Cardiac muscle cell (in vitro differentiated cells and primary cell): Measurements from ENCODE around the gene HMX1. TPM values are rescaled to one million over a fixed set of nuclear protein-coding genes. Genes with fewer than 3 reads are reported as not detected.

ENCODE experiments used
- DNase-seq, 2 donors: peaks; one replicate each; pipeline versions ENCODE4 v3.0.0 to v3.0.0-alpha.2; 2010 to 2017; ENCODE audit warnings: low read depth in 1 of 2, low spot score in 1 of 2
- H3K27ac ChIP-seq: fragments of 200-600 bp; sonication (generic); 2 replicates; pipeline ENCODE4 v1.5.1; 2016
- H3K27me3 ChIP-seq: fragments of 200-600 bp; sonication (generic); 2 replicates; pipeline ENCODE4 v1.6.0; 2016; ENCODE audit warnings: control low read depth
- H3K36me3 ChIP-seq: fragments of 200-600 bp; sonication (generic); 2 replicates; pipeline ENCODE4 v1.5.1; 2016; ENCODE audit warnings: control low read depth
- H3K4me1 ChIP-seq: fragments of 200-600 bp; sonication (generic); 2 replicates; pipeline ENCODE4 v1.8.1; 2017; ENCODE audit warnings: low read depth, mild to moderate bottlenecking, mixed run types
- H3K4me3 ChIP-seq: fragments of 200-600 bp; sonication (generic); 2 replicates; pipeline ENCODE4 v1.5.1; 2016; ENCODE audit warnings: mild to moderate bottlenecking
- H3K9me3 ChIP-seq: fragments of 200-600 bp; sonication (generic); 2 replicates; pipeline ENCODE4 v1.5.1; 2017; ENCODE audit warnings: low read depth, mild to moderate bottlenecking, control low read depth
- polyA plus RNA-seq: library from polyadenylated mRNA; unstranded; fragments of >200 nt; fragmentation: Nextera tagmentation; extraction: Ambion mirVana; gene quantifications from 2 replicates; pipeline ENCODE4 v1.2.1, GENCODE V29; 2016
- total RNA-seq: library from RNA; depleted of rRNA; stranded (reverse); fragments of >200 nt; gene quantifications from 2 replicates; pipeline ENCODE4 v1.2.3, GENCODE V29; 2016
- TF ChIP-seq, protein P1 (sequence below): IDR thresholded peaks from 2 replicates; pipeline ENCODE4 v1.5.1; 2012; ENCODE audit warnings: low read depth, mild to moderate bottlenecking, low read length

Gene HMX1
- total and polyA plus RNA-seq, 2 experiments from 2014 or later, result 0.13 TPM; not detected in 1

DNA sequence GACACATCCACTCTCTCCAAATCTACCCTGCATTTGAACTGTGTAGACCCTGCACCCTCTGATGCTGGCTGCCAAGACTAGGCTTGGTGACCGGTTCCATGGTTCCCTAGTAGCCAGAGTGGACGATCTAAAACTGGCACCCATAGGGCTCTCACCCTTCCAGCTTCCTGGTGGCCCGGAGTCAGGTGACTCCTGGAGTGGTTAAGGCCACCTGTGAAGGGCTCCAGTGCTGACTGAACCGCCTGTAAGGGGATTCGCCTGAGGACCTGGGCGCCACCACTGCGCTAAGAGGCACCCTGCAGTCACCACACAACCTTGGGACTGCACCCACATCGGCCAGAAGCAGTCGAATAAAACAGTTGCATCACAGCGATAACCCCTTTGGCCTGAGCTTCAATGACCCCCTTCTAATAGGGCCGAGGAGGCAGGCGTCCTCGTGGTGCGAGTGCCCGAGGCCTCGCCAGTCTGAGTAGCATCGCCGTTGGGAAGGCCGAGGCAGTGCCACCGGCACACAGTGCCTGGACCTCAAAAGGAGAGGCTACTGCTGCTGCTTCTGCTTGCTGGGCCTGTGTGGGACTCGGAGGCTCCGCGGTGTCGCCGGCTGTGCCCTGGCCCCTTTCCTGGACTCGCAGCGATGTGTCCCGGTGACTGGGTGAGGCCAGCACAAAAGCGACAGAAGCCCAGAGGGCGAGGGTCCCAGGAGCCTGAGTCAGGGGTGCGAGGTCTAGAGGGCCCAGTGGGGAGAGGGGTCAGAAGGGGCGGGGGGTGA lies 6.5 kb downstream of the HMX1 start:
- Histone ChIP-seq H3K27ac (no peak overlapping the region), H3K9me3 (no peaks in the 10 kb centered on the region), H3K4me3 (no peak overlapping the region), H3K27me3 (peaks cover 100% of the 10 kb centered on the region), H3K36me3 (no peaks in the 10 kb centered on the region), H3K4me1 (no peaks in the 10 kb centered on the region)
- TF ChIP-seq, protein P1, sequence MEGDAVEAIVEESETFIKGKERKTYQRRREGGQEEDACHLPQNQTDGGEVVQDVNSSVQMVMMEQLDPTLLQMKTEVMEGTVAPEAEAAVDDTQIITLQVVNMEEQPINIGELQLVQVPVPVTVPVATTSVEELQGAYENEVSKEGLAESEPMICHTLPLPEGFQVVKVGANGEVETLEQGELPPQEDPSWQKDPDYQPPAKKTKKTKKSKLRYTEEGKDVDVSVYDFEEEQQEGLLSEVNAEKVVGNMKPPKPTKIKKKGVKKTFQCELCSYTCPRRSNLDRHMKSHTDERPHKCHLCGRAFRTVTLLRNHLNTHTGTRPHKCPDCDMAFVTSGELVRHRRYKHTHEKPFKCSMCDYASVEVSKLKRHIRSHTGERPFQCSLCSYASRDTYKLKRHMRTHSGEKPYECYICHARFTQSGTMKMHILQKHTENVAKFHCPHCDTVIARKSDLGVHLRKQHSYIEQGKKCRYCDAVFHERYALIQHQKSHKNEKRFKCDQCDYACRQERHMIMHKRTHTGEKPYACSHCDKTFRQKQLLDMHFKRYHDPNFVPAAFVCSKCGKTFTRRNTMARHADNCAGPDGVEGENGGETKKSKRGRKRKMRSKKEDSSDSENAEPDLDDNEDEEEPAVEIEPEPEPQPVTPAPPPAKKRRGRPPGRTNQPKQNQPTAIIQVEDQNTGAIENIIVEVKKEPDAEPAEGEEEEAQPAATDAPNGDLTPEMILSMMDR, result no peak
- DNase-seq, result no peak

DNA sequence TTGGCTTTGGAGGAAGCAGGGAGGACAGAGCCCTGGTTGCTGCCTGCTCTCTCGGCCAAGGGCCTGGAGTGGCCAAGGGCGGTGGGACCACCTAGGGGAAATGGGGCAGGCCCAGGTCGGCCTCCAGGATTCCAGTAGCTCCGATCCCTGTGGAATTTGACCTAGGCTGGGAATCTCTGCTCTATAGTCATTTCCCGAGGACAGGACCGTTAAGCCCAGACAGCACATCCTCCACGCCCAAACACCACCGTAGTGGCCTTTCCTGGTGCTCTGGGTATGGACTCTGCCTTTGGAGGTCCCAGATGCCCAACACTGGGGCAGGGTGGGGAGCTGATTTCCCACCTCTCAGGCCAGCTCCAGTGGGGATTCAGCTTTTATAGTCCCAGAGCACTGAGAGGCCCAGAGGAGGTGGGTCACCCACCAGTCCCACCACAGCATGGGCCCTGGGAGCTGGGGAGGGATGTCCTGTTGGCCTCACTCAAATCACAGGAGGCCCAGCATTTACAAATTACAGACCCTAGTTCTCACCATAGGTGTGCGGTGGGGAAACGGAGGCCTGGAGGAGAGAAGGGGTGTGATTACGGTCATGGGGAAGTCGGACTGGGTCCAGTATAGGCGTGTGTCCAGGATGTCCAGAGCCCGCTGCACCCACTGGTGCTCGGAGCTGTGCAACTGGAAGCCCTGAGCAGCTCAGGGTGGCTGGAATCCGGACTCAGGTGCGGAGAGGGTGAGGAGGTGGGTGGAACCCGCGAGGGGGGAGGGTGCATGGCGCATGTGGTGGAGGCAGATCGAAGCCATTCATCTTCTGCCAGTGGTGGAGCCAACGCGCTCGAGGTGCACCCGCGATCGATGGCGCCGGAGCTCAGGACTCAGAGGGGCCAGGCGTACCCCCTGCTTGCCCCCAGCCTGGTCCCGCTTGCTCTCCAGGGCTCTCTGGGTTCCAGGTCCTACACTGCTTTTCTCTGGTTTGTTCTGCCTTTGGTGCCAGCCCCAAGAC lies 7.7 kb downstream of the HMX1 start:
- Histone ChIP-seq H3K27ac (no peak overlapping the region), H3K4me1 (no peaks in the 10 kb centered on the region), H3K36me3 (no peaks in the 10 kb centered on the region), H3K4me3 (no peak overlapping the region), H3K27me3 (peaks cover 100% of the 10 kb centered on the region), H3K9me3 (no peaks in the 10 kb centered on the region)
- DNase-seq, result no peak
- TF ChIP-seq, protein P1, result no peak

DNA sequence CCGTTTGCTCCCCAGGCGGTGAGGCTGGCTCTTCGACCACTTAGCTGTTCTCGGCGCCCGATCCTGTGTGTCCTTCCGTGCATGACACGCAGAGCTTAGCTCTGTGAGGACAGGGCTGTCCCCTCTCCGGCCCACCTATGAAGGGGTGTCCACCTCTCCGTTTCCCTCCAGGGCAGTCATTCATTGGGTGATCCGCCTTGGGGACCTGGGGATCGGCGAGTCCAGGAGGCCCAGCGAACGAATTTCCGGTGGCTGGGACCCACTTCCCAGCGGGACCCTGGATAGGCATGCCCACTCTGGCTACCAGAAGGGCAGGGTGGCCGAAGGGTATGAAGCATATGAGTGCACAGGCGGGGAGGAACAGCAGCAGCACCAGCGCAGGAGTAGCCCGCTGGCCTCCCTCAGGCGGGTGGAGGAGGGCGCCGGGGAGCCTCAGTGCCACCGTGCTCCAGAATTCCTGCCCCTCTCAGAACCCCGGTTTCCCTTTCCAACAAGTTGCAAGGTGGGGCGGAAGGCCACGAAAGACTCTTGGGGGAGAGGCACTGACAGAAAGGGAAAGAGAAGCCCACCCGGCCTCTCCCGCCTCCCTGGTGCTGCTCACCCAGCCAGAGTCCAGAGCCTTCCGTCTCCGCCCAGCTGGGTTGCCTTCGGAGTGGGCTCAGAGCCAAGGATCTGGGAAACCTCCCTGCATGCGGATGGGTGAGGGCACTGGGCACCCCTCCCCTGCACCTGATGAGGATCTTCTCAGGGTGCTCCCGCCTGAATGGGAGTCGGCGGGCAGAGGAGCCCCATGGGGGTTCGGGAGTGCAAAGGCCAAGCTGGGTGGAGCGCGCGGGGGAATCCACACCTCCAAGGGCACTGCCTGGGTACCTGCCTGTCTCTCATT lies 8.6 kb downstream of the HMX1 start:
- H3K4me1 ChIP-seq, result no peaks in the 10 kb centered on the region
- no peak for DNase-seq
- TF ChIP-seq, protein P1, result no peak

DNA sequence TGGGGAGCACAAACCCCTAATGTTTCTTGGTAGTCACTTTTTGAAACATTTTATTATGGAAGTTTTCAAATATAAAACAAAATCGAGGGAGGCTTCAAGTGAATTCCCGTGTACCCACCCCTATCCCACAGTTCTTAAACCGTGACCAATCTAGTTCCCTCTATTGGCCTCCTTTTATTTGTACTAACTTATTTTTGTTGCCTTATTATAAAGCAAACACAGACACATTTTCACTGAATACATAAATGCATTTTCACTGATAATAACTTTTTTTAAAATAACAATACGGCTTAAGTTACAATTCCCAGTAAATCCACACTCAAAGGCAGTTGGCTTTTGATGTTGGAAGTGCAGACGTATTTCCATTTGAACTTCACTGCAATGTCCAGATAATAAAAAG lies 9.3 kb downstream of the HMX1 start:
- Histone ChIP-seq H3K36me3 (no peaks in the 10 kb centered on the region), H3K27ac (no peak overlapping the region), H3K4me1 (no peaks in the 10 kb centered on the region), H3K9me3 (no peaks in the 10 kb centered on the region), H3K4me3 (no peak overlapping the region), H3K27me3 (peaks cover 100% of the 10 kb centered on the region)
- DNase-seq, result no peak
- TF ChIP-seq, protein P1, result no peak

More for the DNA sequence above, 8.6 kb downstream of the HMX1 start:
- Histone ChIP-seq H3K27me3 (peaks cover 100% of the 10 kb centered on the region), H3K36me3 (no peaks in the 10 kb centered on the region), H3K4me3 (no peak overlapping the region), H3K27ac (no peak overlapping the region), H3K9me3 (no peaks in the 10 kb centered on the region)
